Uterus (tissue), 2 donors: Measurements from ENCODE around the gene SAPCD1.

Experiments used
- CTCF ChIP-seq, 4 experiments: fragments of 200-600 bp in 2 of 4; fragments of 450-650 bp in 2 of 4; sonication (generic) in 2 of 4; IDR thresholded peaks; one replicate each; pipeline ENCODE4 v1.5.1; 2016 to 2019; ENCODE audit warnings: antibody characterized with exemption in 4 of 4, mild to moderate bottlenecking in 2 of 4, moderate library complexity in 1 of 4
- POLR2A ChIP-seq, 2 donors: fragments of 450-650 bp; IDR thresholded peaks; one replicate each; pipeline ENCODE4 v1.6.1; 2016; ENCODE audit warnings: antibody characterized with exemption in 2 of 2, mild to moderate bottlenecking in 1 of 2, moderate library complexity in 1 of 2

GRCh38 chr6:31737991-31738979 is 24.2 kb upstream of the SAPCD1 start:
- TF ChIP-seq CTCF (IDR thresholded peaks at IDR 0.05) (no peak), POLR2A (IDR thresholded peaks at IDR 0.05) (peak; percentile 19 to 40)
